ENCODE data around the gene COX8A.

Gene COX8A

DNA sequence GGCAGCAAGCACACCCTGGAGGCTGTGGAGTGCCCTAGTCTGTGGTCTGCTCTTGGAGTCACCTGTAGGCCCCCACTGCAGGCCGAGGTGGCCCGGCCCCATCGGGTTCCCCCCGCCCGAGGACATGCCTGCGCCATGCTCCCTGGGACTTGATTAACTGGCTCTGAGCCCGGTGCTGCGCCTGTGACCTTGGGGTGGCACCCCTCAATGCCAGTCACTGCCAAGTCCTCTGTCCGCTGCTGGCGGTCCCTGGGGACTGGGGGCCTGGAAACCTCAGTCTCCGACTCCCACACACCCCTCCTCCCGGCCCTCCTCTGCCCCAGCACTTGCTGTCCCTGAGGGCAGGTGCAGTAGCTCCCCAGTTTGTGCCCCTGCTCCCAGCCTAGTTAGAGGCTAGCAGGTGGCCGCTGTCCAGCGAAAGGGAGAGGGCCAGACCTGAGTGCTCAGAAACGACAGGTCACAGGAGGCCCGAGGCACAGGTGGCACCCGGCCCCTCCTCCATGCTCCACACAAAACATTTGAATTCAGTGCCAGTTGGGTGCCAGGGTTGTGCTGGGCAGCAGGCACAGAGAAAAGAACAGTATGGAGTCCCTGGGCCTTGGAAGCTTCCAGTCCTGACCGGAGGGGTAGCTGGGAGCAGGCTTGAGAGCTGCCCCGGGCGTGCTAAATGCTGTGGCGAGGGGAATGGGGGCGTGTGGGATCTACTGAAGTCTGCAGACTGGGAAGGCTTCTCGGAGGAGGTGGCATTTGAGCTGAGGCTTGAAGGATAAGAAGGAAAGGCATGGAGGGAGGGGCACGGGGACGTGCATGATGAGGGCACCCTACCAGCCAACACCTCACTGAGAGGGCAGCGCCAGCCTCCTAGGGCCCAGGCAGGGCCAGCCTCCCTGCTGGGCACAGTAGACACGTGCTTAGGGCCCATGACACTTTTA lies 45.0 kb downstream of the COX8A start:
- no peak for DNase-seq (ENCODE audit: extremely low read depth in 1 of 2, low read depth in 1 of 2)

DNA sequence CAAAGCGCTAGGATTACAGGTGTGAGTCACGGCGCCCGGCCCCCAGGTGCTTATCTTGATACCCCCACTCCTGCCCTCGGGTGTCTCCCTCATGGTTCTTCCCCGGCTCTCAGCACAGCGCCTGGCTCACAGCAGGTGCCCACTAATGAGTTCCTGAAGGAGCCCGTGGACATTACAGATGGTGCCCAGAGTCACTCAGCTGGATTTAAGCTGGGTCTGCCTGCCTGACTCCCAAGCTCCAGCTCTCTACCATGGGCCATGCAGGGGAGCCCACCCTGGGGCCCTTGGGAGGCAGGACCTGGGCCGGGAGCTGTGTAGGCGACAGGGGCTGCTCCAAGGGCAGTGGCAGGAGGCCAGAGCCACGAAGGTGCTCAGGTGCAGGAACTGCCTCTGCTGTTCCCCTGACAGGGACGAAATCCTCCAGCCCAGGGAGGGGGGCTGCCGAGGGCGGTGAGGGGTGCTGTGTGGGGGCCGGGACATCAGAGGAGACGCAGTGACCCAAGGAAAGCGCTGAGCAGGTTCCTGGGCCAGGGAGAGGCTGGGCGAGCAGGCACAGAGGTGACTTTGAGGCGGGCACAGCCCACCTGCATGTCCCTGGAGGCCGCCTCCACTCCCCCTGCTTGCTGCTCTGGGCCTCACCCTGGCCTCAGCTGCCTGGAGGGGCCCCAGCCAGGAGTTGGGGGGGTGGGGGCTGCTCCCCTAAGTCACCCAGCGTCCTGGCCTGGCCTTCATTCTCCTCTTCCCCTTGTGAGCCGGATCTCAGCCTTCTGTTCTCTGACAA lies 46.7 kb downstream of the COX8A start:
- DNase-seq (ENCODE audit: extremely low read depth in 1 of 2, low read depth in 1 of 2) = no peak

DNA sequence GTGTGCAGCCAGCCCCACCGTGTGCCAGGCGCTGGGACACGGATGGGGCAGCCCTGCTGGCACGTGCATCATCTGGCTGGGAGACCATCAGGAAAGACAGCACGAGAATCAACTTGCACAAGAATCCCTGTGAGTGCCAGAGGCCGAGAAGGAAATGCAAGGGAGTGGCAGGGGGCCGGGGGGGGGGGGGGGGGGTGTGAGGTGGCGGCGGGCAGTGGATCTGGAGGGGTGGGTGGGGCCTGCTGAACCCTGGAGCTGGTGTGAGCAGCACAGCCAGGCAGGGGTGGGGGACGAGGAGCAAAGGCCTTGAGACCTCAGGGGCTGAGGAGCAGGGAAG lies 47.3 kb downstream of the COX8A start:
- DNase-seq (ENCODE audit: extremely low read depth in 1 of 2, low read depth in 1 of 2) = no peak

DNA sequence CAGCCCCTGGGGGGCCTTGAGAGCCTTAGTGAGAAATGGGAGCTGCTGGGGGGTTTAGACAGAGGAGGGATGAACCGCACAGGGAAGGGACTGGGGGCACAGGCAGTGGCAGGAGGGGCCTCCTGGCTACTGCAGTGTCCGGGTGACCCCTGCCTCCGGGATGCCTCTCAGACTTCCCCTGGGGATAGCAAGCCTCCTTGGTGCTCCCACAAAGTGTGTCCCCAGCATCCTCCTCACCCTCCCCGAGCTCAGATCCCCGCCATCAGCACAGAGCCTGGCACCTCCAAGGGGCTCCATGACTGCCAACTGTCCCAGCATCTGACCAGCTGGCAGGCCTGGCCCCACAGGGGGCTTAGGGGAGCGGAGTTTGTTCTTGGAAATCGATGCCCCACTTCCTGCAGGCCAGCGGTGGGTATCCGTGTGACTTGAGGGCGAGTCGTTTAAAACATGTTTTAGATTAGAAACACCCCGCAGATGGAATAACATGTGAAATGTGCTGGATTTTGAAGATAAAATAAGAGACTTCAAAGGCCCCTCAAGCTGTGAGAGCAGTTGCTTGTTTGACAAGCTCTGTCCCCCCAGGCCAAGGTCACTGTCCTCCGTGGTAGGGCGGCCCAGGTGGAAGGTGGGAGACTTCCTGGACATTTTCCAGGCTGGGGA lies 47.8 kb downstream of the COX8A start:
- no peak for DNase-seq (ENCODE audit: extremely low read depth in 1 of 2, low read depth in 1 of 2)

DNA sequence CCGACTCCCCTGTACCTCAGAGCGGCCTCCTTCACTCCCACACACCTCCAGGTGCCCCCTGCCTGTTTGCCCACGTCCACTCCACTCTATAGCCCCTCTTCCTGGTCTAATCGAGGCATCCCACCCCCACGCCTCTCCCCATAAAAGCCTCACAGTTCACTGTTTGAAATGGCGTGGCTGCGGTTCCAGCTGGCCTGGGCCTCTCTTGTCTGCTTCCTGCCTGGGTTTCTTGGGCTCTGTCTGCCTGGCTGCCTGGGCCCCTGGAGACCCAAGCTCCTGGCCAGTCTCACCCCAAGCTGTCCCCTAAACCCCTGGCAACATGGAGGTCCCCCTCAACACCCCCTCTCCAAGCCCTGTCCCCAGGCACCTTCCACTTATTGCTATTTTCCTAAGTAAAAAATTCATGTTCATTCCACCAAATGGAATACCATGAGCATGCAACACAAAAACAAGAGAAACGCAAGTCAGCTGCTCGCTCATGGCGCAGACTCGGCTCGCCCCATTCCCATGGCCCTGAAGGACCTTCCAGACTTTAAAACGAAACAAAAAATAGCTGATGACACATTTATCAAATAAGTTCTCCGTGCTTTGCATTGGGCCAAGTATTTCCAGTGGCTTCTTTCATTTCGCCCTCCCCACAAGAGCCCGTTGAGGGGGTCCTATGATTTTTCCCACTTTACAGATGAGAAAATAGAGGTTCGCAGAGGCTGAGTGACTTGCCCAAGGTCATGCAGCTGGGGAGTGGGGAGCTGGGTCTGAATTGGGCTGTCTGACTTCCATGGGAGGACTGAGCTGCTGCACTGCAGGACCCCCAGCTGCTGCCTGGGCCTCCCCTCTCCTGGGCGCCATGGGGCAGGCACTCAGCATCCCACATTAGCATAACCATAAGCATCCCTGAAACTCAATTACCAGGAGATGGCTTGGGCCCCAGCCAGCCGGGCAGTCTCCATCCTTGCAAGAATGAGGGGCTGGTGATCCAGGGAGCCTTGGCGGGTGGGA lies 49.6 kb downstream of the COX8A start:
- no peak for DNase-seq (ENCODE audit: extremely low read depth in 1 of 2, low read depth in 1 of 2)

DNA sequence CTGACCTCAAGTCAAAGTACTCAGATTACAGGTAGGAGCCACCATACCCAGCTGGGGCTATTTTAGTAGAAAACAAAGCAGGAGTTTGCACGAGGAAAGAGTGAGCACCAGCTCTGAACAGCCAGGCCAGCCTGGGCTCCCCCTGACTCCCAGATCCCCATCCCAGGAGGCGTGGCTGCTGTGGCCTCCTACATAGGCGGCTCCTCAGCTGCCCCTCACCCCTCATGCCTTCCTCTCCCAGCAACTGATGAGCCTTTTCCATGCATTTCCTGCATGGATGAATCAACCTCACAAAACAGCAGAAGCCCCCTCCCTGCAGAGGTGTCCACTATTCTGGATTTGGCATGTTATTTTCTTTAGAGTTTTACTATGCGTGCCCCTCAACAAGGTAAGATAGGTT lies 50.8 kb downstream of the COX8A start:
- no peak for DNase-seq (ENCODE audit: extremely low read depth in 1 of 2, low read depth in 1 of 2)

Data from stimulated activated CD8-positive, alpha-beta memory T cell treated with anti-CD3 and anti-CD28 coated beads, Interleukin-7, amount 100 ng/mL, for 48 hours (primary cell).